Mammary epithelial cell (primary cell): ENCODE data around the gene GRK4.

ENCODE experiments used
- CTCF ChIP-seq, 2 donors: IDR thresholded peaks in 1 of 2; conservative IDR thresholded peaks in 1 of 2; 2 replicates each; pipeline ENCODE4 v1.5.1; 2011 to 2012; ENCODE audit warnings: inconsistent platforms in 2 of 2, low read length in 2 of 2, mild to moderate bottlenecking in 2 of 2, control low read depth in 1 of 2, low read depth in 1 of 2; ENCODE audit not compliant: insufficient read depth in 1 of 2; ENCODE audit errors: extremely low read depth in 1 of 2
- EZH2 ChIP-seq: IDR thresholded peaks from 2 replicates; pipeline ENCODE4 v1.6.1; 2012; ENCODE audit warnings: low read length, inconsistent platforms, borderline replicate concordance

- TF ChIP-seq CTCF (conservative IDR thresholded peaks at IDR 0.05 in 1 of 2, IDR thresholded peaks at IDR 0.05 in 1 of 2; ENCODE audit: extremely low read depth in 1 of 2, insufficient read depth in 1 of 2, low read depth in 1 of 2, low read length in 2 of 2) (no peak), EZH2 (no peak)
Observed at GRCh38 chr4:2924286-2924685, 39.1 kb upstream of the GRK4 start.
